ENCODE measurements around the gene SIVA1.

SIVA1 gene

DNA sequence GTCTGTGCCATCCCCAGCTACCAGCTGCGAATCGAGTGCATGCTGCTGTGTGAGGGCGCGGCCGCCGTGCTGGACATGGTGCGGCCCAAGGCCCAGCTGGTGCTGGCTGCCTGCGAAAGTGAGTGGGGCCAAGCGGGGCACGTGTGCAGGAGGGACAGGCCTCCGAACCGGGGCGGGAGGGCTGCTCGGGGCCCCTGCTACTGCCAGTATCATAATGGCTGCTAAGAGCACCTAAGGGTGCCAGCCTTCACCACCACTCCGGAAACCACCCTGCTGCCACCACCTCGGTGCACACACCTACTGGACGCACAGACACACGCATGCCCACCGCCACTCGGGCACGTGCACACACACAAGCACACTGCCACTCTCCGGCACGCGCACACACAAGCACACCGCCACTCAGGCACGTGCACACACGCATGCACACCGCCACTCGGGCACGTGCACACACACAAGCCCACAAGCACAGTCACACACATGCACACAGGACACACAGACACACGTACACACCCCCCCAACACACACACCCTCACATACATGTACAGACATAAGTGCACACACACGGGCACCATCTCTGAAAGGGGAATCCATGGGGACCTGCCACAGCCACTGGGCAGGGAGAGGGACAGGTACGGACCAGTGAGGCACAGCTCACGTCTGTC is 42.7 kb upstream of the SIVA1 start:
- no peaks in the 10 kb centered on the region for H3K9me3 ChIP-seq (ENCODE audit: control insufficient read depth, insufficient read depth, low read length)
- H3K4me3 ChIP-seq (ENCODE audit: low read depth, low read length): no peak overlapping the region
- no peaks in the 10 kb centered on the region for H3K27me3 ChIP-seq (ENCODE audit: control insufficient read depth, insufficient read depth, low read length)
- peaks cover 6% of the 10 kb centered on the region; the same call in 1 of the 2 replicates for H3K4me1 ChIP-seq (ENCODE audit: control insufficient read depth, insufficient read depth, low read length)
- H3K9ac ChIP-seq (ENCODE audit: low read depth, low read length): no peak overlapping the region
- H3K27ac ChIP-seq (ENCODE audit: low read depth, low read length): no peak overlapping the region
- peaks cover 38% of the 10 kb centered on the region for H3K36me3 ChIP-seq (ENCODE audit: control insufficient read depth, insufficient read depth, low read length)

GRCh38 chr14:104712881-104713734 is 39.8 kb upstream of the SIVA1 start:
- no peaks in the 10 kb centered on the region for H3K4me1 ChIP-seq (ENCODE audit: control insufficient read depth, insufficient read depth, low read length)

DNA sequence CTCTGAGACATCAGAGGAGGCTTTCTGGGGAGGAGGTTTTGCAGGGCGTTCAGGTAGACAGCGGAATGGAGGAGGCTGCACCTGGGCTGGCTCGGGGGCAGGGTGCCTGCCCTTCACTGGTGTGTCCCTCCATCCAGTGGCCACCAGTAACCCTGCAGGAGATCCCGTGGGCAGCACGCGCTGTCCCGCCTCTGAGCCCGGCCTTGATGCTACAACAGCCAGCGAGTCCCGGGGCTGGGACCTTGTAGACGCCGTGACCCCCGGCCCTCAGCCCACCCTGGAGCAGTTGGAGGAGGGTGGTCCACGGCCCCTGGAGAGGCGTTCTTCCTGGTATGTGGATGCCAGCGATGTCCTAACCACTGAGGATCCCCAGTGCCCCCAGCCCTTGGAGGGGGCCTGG is 38.9 kb upstream of the SIVA1 start:
- Histone ChIP-seq H3K9ac (ENCODE audit: low read depth, low read length) (no peak overlapping the region), H3K27ac (ENCODE audit: low read depth, low read length) (no peak overlapping the region), H3K4me3 (ENCODE audit: low read depth, low read length) (no peak overlapping the region), H3K27me3 (ENCODE audit: control insufficient read depth, insufficient read depth, low read length) (no peaks in the 10 kb centered on the region), H3K4me1 (ENCODE audit: control insufficient read depth, insufficient read depth, low read length) (no peaks in the 10 kb centered on the region), H3K36me3 (ENCODE audit: control insufficient read depth, insufficient read depth, low read length) (peaks cover 49% of the 10 kb centered on the region), H3K9me3 (ENCODE audit: control insufficient read depth, insufficient read depth, low read length) (no peaks in the 10 kb centered on the region)

More at GRCh38 chr14:104712881-104713734, 39.8 kb upstream of the SIVA1 start:
- no peaks in the 10 kb centered on the region for H3K27me3 ChIP-seq (ENCODE audit: control insufficient read depth, insufficient read depth, low read length)
- no peaks in the 10 kb centered on the region for H3K9me3 ChIP-seq (ENCODE audit: control insufficient read depth, insufficient read depth, low read length)
- peaks cover 49% of the 10 kb centered on the region for H3K36me3 ChIP-seq (ENCODE audit: control insufficient read depth, insufficient read depth, low read length)
- no peak overlapping the region for H3K27ac ChIP-seq (ENCODE audit: low read depth, low read length)
- no peak overlapping the region for H3K4me3 ChIP-seq (ENCODE audit: low read depth, low read length)
- no peak overlapping the region for H3K9ac ChIP-seq (ENCODE audit: low read depth, low read length)

GRCh38 chr14:104714681-104715080 is 38.3 kb upstream of the SIVA1 start:
- no peak overlapping the region for H3K27ac ChIP-seq (ENCODE audit: low read depth, low read length)
- H3K27me3 ChIP-seq (ENCODE audit: control insufficient read depth, insufficient read depth, low read length): no peaks in the 10 kb centered on the region
- no peaks in the 10 kb centered on the region for H3K9me3 ChIP-seq (ENCODE audit: control insufficient read depth, insufficient read depth, low read length)
- H3K36me3 ChIP-seq (ENCODE audit: control insufficient read depth, insufficient read depth, low read length): peaks cover 49% of the 10 kb centered on the region
- no peaks in the 10 kb centered on the region for H3K4me1 ChIP-seq (ENCODE audit: control insufficient read depth, insufficient read depth, low read length)
- H3K4me3 ChIP-seq (ENCODE audit: low read depth, low read length): no peak overlapping the region
- H3K9ac ChIP-seq (ENCODE audit: low read depth, low read length): no peak overlapping the region

- H3K27me3 ChIP-seq (ENCODE audit: control insufficient read depth, insufficient read depth, low read length): no peaks in the 10 kb centered on the region
- no peak overlapping the region for H3K27ac ChIP-seq (ENCODE audit: low read depth, low read length)
- no peak overlapping the region for H3K4me3 ChIP-seq (ENCODE audit: low read depth, low read length)
- no peak overlapping the region for H3K9ac ChIP-seq (ENCODE audit: low read depth, low read length)
- H3K9me3 ChIP-seq (ENCODE audit: control insufficient read depth, insufficient read depth, low read length): no peaks in the 10 kb centered on the region
- peaks cover 46% of the 10 kb centered on the region for H3K36me3 ChIP-seq (ENCODE audit: control insufficient read depth, insufficient read depth, low read length)
- no peaks in the 10 kb centered on the region for H3K4me1 ChIP-seq (ENCODE audit: control insufficient read depth, insufficient read depth, low read length)
These were observed 37.5 kb upstream of the SIVA1 start for GRCh38 chr14:104715416-104715815.

- Histone ChIP-seq H3K9me3 (ENCODE audit: control insufficient read depth, insufficient read depth, low read length) (no peaks in the 10 kb centered on the region), H3K27me3 (ENCODE audit: control insufficient read depth, insufficient read depth, low read length) (no peaks in the 10 kb centered on the region), H3K4me1 (ENCODE audit: control insufficient read depth, insufficient read depth, low read length) (no peaks in the 10 kb centered on the region), H3K27ac (ENCODE audit: low read depth, low read length) (no peak overlapping the region), H3K4me3 (ENCODE audit: low read depth, low read length) (no peak overlapping the region), H3K36me3 (ENCODE audit: control insufficient read depth, insufficient read depth, low read length) (peaks cover 42% of the 10 kb centered on the region), H3K9ac (ENCODE audit: low read depth, low read length) (no peak overlapping the region)
These were observed 37.1 kb upstream of the SIVA1 start for GRCh38 chr14:104715871-104716270.

- no peak overlapping the region for H3K9ac ChIP-seq (ENCODE audit: low read depth, low read length)
- no peaks in the 10 kb centered on the region for H3K4me1 ChIP-seq (ENCODE audit: control insufficient read depth, insufficient read depth, low read length)
- no peaks in the 10 kb centered on the region for H3K9me3 ChIP-seq (ENCODE audit: control insufficient read depth, insufficient read depth, low read length)
- no peaks in the 10 kb centered on the region for H3K27me3 ChIP-seq (ENCODE audit: control insufficient read depth, insufficient read depth, low read length)
- H3K27ac ChIP-seq (ENCODE audit: low read depth, low read length): no peak overlapping the region
- peaks cover 32% of the 10 kb centered on the region for H3K36me3 ChIP-seq (ENCODE audit: control insufficient read depth, insufficient read depth, low read length)
- no peak overlapping the region for H3K4me3 ChIP-seq (ENCODE audit: low read depth, low read length)
These were observed 35.8 kb upstream of the SIVA1 start for GRCh38 chr14:104717137-104717536.

- no peak overlapping the region for H3K4me3 ChIP-seq (ENCODE audit: low read depth, low read length)
- H3K36me3 ChIP-seq (ENCODE audit: control insufficient read depth, insufficient read depth, low read length): peaks cover 28% of the 10 kb centered on the region
- H3K9ac ChIP-seq (ENCODE audit: low read depth, low read length): no peak overlapping the region
- no peak overlapping the region for H3K27ac ChIP-seq (ENCODE audit: low read depth, low read length)
- no peaks in the 10 kb centered on the region for H3K9me3 ChIP-seq (ENCODE audit: control insufficient read depth, insufficient read depth, low read length)
- H3K4me1 ChIP-seq (ENCODE audit: control insufficient read depth, insufficient read depth, low read length): no peaks in the 10 kb centered on the region
- H3K27me3 ChIP-seq (ENCODE audit: control insufficient read depth, insufficient read depth, low read length): no peaks in the 10 kb centered on the region; the same call in none of the 2 replicates
These were observed 35.3 kb upstream of the SIVA1 start for GRCh38 chr14:104717646-104718045.

GRCh38 chr14:104718147-104718546 is 34.8 kb upstream of the SIVA1 start:
- Histone ChIP-seq H3K9me3 (ENCODE audit: control insufficient read depth, insufficient read depth, low read length) (no peaks in the 10 kb centered on the region), H3K4me1 (ENCODE audit: control insufficient read depth, insufficient read depth, low read length) (no peaks in the 10 kb centered on the region), H3K4me3 (ENCODE audit: low read depth, low read length) (no peak overlapping the region), H3K36me3 (ENCODE audit: control insufficient read depth, insufficient read depth, low read length) (peaks cover 23% of the 10 kb centered on the region), H3K27ac (ENCODE audit: low read depth, low read length) (no peak overlapping the region), H3K27me3 (ENCODE audit: control insufficient read depth, insufficient read depth, low read length) (no peaks in the 10 kb centered on the region; the same call in none of the 2 replicates), H3K9ac (ENCODE audit: low read depth, low read length) (no peak overlapping the region)

- no peaks in the 10 kb centered on the region for H3K9me3 ChIP-seq (ENCODE audit: control insufficient read depth, insufficient read depth, low read length)
- no peak overlapping the region for H3K27ac ChIP-seq (ENCODE audit: low read depth, low read length)
- no peaks in the 10 kb centered on the region; the same call in none of the 2 replicates for H3K27me3 ChIP-seq (ENCODE audit: control insufficient read depth, insufficient read depth, low read length)
- peaks cover 17% of the 10 kb centered on the region for H3K36me3 ChIP-seq (ENCODE audit: control insufficient read depth, insufficient read depth, low read length)
- no peak overlapping the region for H3K4me3 ChIP-seq (ENCODE audit: low read depth, low read length)
- H3K9ac ChIP-seq (ENCODE audit: low read depth, low read length): no peak overlapping the region
- H3K4me1 ChIP-seq (ENCODE audit: control insufficient read depth, insufficient read depth, low read length): no peaks in the 10 kb centered on the region
These were observed 34.1 kb upstream of the SIVA1 start for GRCh38 chr14:104718871-104719270.

DNA sequence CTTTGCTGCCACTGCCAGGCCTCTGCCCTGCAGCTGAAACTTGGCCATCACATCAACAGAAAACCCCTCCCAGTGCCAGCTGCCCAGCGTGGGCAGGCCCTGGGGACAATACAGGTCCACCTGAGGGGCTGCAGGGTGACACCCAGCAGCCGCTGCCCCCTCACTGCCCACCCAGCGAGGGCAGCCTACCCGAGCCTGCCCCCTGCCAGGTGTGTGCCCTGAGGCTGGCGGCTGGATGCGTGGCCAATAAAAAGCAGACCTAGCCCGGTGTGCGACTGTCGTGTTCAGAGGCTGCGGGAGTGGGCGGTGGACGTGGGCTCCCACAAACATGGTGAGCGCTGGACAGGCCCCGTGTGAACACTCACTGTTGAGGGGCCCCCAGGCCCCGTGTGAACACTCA is 33.6 kb upstream of the SIVA1 start:
- Histone ChIP-seq H3K4me3 (ENCODE audit: low read depth, low read length) (no peak overlapping the region), H3K9me3 (ENCODE audit: control insufficient read depth, insufficient read depth, low read length) (no peaks in the 10 kb centered on the region), H3K36me3 (ENCODE audit: control insufficient read depth, insufficient read depth, low read length) (peaks cover 13% of the 10 kb centered on the region), H3K4me1 (ENCODE audit: control insufficient read depth, insufficient read depth, low read length) (no peaks in the 10 kb centered on the region), H3K9ac (ENCODE audit: low read depth, low read length) (no peak overlapping the region), H3K27me3 (ENCODE audit: control insufficient read depth, insufficient read depth, low read length) (no peaks in the 10 kb centered on the region; the same call in none of the 2 replicates), H3K27ac (ENCODE audit: low read depth, low read length) (no peak overlapping the region)
